GM12873 (cell line): ENCODE results near the gene ROGDI.

Experiments
- CTCF ChIP-seq: IDR thresholded peaks from 2 replicates; pipeline ENCODE4 v1.5.1; 2012; ENCODE audit warnings: low read depth, mild to moderate bottlenecking, moderate library complexity, low read length, control low read depth; ENCODE audit not compliant: insufficient read depth; ENCODE audit errors: missing control alignments

ROGDI gene

DNA sequence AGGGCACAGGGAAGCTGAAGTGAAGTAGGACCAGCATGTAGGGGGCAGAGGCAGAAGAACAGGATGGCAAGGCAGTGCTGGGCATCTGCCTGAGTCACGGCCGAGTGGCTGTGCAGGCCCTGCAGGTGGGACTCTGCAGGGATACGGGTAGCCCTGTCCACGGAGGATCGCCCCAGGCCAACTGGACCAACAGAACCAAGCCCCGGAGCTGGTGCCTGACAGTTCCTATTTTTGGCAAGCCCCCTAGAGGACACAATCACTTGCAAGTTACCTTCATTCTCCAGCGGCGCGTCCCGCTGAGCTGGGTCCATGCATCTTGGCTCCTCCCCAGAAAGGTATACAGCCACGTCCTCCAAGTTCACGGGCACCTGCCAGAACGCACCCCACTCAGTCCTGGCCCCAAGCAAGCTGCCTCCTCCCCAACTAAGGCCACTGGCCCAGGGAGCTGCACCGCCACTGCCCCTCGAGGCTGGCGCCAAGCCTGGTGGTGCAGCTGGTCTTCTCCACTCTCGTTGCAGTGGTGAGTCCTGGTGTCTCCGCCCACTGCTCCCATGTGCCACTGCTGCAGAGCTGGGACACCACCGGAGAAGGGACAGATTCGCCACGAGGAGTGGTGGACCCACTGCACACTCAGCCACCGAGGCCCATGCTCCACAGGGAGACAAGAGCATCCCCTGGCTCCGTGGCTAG is 42.1 kb downstream of the ROGDI start:
- TF ChIP-seq CTCF: no peak

- no peak for TF ChIP-seq CTCF
Observed at GRCh38 chr16:4755687-4756086, 46.7 kb downstream of the ROGDI start.

- no peak for TF ChIP-seq CTCF
Observed at GRCh38 chr16:4754865-4755264, 47.6 kb downstream of the ROGDI start.

DNA sequence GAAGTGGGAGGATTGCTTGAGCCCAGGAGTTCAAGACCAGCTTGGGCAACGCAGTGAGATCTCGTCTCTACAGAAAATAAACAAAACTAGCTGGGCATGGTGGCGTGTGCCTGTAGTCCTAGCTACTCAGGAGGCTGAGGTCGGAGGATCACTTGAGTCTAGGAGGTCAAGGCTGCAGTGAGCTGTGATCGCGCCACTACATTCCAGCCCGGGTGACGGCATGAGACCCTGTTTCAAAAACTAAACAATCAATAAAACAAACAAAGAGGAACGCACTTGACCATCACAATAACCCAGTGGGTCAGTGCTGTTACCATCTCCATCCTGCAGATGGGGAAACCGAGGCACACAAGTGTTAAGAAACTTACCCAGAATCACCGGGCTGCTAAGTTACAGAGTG is 49.2 kb downstream of the ROGDI start:
- no peak for TF ChIP-seq CTCF

DNA sequence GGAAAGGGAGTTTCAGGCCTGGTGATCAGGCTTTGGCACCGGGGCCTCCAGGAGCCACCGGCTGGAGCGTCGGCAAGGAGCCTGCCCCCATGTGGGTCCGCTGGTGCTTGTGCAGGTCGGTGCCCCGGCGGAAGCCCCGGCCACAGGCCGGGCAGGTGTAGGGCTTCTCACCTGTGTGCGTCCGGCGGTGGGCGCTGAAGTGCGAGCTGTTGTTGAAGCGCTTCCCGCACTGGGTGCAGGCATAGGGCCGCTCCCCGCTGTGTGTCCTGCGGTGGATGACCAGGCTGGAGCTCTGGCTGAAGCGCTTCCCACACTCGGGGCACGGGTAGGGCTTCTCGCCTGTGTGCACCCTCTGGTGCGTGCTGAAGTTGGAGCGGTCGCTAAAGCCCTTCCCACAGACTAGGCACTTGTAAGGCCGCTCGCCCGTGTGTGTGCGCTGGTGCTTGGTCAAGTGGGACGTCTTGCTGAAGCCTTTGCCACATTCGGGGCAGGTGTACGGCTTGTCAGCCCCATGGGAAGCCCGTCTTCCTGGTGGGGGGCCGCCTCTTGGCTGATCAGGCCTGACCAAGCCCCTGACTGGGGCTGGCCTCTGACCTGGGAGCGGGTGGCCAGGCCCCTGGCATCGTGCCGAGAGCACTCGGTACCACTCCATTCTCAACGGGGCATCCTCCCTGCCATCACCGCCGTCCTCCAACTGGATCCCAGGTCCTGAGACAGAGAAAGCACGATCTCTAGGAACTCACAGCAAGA is 49.9 kb downstream of the ROGDI start:
- TF ChIP-seq CTCF: no peak

DNA sequence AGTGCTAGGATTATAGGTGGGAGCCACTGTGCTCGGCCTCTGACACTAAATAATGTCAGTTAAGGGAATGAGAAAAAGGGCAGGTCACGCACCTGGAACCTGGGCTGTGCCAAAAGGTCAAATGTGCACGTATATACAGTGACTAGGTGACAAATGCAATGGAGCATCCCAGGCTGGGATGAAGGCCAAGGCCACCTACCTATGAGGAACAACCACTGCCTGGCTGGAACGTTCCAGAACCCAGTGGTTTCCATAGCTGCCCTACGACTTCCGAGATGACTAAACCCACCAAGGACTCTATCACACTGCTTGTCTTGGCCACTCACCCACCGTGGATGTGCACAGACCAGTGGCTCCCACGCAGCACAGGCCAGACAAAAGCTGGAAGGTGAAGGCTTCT is 51.5 kb downstream of the ROGDI start:
- TF ChIP-seq CTCF: no peak

DNA sequence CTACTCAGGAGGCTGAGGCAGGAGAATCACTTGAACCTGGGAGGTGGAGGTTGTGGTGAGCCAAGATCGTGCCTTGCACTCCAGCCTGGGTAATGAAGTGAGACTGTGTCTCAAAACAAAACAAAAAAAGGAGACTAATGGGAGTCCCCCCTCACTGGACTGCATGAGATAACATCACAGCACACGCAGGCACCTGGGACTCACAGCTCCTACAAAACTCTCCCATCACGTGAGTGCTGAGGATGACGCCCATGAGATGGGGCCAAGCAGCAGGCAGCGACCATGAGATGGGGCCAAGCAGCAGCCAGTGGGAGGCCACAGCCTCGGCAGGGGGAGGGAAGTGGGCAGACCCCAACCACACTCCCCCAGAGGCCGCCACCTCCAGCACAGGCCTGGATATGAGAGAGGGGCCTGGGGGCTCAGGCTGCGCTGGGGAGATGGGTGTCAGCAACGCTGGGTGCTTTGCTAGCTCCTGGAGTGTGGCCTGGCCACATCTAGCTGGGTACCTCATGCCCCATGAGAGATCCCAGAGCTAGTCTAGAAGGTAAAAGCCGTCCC is 52.7 kb downstream of the ROGDI start:
- no peak for TF ChIP-seq CTCF
